HL-60 (cell line): ENCODE results near the gene B9D1.

ENCODE experiments used
- CTCF ChIP-seq: IDR thresholded peaks from one replicate; pipeline ENCODE4 v1.5.1; 2011; ENCODE audit warnings: low read length, control low read depth, inconsistent platforms; ENCODE audit not compliant: insufficient read depth
- REST ChIP-seq: IDR thresholded peaks from 2 replicates; pipeline ENCODE4 v1.6.1; 2012; ENCODE audit warnings: low read depth; ENCODE audit not compliant: insufficient replicate concordance

- TF ChIP-seq REST (no peak), CTCF (no peak)
Observed at GRCh38 chr17:19319771-19320505, 42.6 kb downstream of the B9D1 start.
